ENCODE data around the gene PRAMEF20. TPM values are rescaled to one million over a fixed set of nuclear protein-coding genes. Genes with fewer than 3 reads are reported as not detected.

The PRAMEF20 gene
- total RNA-seq, 1 donor from 2014 or later: not detected

GRCh38 chr1:13443335-13443979, 33.2 kb downstream of the PRAMEF20 start:
- TF ChIP-seq, protein P1, sequence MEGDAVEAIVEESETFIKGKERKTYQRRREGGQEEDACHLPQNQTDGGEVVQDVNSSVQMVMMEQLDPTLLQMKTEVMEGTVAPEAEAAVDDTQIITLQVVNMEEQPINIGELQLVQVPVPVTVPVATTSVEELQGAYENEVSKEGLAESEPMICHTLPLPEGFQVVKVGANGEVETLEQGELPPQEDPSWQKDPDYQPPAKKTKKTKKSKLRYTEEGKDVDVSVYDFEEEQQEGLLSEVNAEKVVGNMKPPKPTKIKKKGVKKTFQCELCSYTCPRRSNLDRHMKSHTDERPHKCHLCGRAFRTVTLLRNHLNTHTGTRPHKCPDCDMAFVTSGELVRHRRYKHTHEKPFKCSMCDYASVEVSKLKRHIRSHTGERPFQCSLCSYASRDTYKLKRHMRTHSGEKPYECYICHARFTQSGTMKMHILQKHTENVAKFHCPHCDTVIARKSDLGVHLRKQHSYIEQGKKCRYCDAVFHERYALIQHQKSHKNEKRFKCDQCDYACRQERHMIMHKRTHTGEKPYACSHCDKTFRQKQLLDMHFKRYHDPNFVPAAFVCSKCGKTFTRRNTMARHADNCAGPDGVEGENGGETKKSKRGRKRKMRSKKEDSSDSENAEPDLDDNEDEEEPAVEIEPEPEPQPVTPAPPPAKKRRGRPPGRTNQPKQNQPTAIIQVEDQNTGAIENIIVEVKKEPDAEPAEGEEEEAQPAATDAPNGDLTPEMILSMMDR (IDR thresholded peaks at IDR 0.05): no peak
- Mint-ChIP-seq H3K27me3 (ENCODE audit: low read depth) (no peaks in the 10 kb centered on the region), H3K27ac (ENCODE audit: unreplicated experiment) (no peak overlapping the region), H3K36me3 (ENCODE audit: low read depth) (no peaks in the 10 kb centered on the region), H3K4me3 (ENCODE audit: unreplicated experiment) (no peak overlapping the region), H3K9me3 (ENCODE audit: low read depth) (peaks cover 6% of the 10 kb centered on the region), H3K4me1 (ENCODE audit: low read depth) (no peaks in the 10 kb centered on the region)
- no peak for DNase-seq (ENCODE audit: low spot score)

- H3K4me3 Mint-ChIP-seq (ENCODE audit: unreplicated experiment): no peak overlapping the region
- no peak for DNase-seq (ENCODE audit: low spot score)
- no peaks in the 10 kb centered on the region for H3K27me3 Mint-ChIP-seq (ENCODE audit: low read depth)
- TF ChIP-seq, protein P1 (IDR thresholded peaks at IDR 0.05): no peak
- no peak overlapping the region for H3K27ac Mint-ChIP-seq (ENCODE audit: unreplicated experiment)
- H3K4me1 Mint-ChIP-seq (ENCODE audit: low read depth): no peaks in the 10 kb centered on the region
- peaks cover 4% of the 10 kb centered on the region for H3K9me3 Mint-ChIP-seq (ENCODE audit: low read depth)
- no peaks in the 10 kb centered on the region for H3K36me3 Mint-ChIP-seq (ENCODE audit: low read depth)
These were observed 40.0 kb downstream of the PRAMEF20 start for GRCh38 chr1:13450204-13450603.

- Mint-ChIP-seq H3K27me3 (ENCODE audit: low read depth) (no peaks in the 10 kb centered on the region), H3K4me3 (ENCODE audit: unreplicated experiment) (no peak overlapping the region), H3K27ac (ENCODE audit: unreplicated experiment) (no peak overlapping the region), H3K4me1 (ENCODE audit: low read depth) (no peaks in the 10 kb centered on the region), H3K9me3 (ENCODE audit: low read depth) (peaks cover 4% of the 10 kb centered on the region), H3K36me3 (ENCODE audit: low read depth) (no peaks in the 10 kb centered on the region)
- TF ChIP-seq, protein P1 (IDR thresholded peaks at IDR 0.05): no peak
- no peak for DNase-seq (ENCODE audit: low spot score)
These were observed 41.2 kb downstream of the PRAMEF20 start for GRCh38 chr1:13451399-13451965.

GRCh38 chr1:13456904-13457532, 46.8 kb downstream of the PRAMEF20 start:
- H3K27ac Mint-ChIP-seq (ENCODE audit: unreplicated experiment): no peak overlapping the region
- H3K9me3 Mint-ChIP-seq (ENCODE audit: low read depth): peaks cover 9% of the 10 kb centered on the region
- no peak overlapping the region for H3K4me3 Mint-ChIP-seq (ENCODE audit: unreplicated experiment)
- no peak for DNase-seq (ENCODE audit: low spot score)
- H3K36me3 Mint-ChIP-seq (ENCODE audit: low read depth): no peaks in the 10 kb centered on the region
- no peaks in the 10 kb centered on the region for H3K4me1 Mint-ChIP-seq (ENCODE audit: low read depth)
- TF ChIP-seq, protein P1 (IDR thresholded peaks at IDR 0.05): no peak
- no peaks in the 10 kb centered on the region for H3K27me3 Mint-ChIP-seq (ENCODE audit: low read depth)

- Mint-ChIP-seq H3K27me3 (ENCODE audit: low read depth) (no peaks in the 10 kb centered on the region), H3K9me3 (ENCODE audit: low read depth) (peaks cover 17% of the 10 kb centered on the region), H3K36me3 (ENCODE audit: low read depth) (no peaks in the 10 kb centered on the region)
These were observed 51.7 kb downstream of the PRAMEF20 start for GRCh38 chr1:13461977-13462376.

More at GRCh38 chr1:13461977-13462376, 51.7 kb downstream of the PRAMEF20 start:
- no peak overlapping the region for H3K27ac Mint-ChIP-seq (ENCODE audit: unreplicated experiment)
- DNase-seq (ENCODE audit: low spot score): no peak
- TF ChIP-seq, protein P1 (IDR thresholded peaks at IDR 0.05): no peak
- H3K4me3 Mint-ChIP-seq (ENCODE audit: unreplicated experiment): no peak overlapping the region
- H3K4me1 Mint-ChIP-seq (ENCODE audit: low read depth): no peaks in the 10 kb centered on the region
